Hematopoietic multipotent progenitor cell treated with erythropoietin and hydrocortisone succinate and interleukin-3 and kit ligand, for 4 days (in vitro differentiated cells): ENCODE data around the gene ADIPOR2.

Experiments
- DNase-seq: peaks from one replicate; pipeline ENCODE4 v3.0.0-alpha.2; 2015

ADIPOR2 gene, protein sequence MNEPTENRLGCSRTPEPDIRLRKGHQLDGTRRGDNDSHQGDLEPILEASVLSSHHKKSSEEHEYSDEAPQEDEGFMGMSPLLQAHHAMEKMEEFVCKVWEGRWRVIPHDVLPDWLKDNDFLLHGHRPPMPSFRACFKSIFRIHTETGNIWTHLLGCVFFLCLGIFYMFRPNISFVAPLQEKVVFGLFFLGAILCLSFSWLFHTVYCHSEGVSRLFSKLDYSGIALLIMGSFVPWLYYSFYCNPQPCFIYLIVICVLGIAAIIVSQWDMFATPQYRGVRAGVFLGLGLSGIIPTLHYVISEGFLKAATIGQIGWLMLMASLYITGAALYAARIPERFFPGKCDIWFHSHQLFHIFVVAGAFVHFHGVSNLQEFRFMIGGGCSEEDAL

DNA sequence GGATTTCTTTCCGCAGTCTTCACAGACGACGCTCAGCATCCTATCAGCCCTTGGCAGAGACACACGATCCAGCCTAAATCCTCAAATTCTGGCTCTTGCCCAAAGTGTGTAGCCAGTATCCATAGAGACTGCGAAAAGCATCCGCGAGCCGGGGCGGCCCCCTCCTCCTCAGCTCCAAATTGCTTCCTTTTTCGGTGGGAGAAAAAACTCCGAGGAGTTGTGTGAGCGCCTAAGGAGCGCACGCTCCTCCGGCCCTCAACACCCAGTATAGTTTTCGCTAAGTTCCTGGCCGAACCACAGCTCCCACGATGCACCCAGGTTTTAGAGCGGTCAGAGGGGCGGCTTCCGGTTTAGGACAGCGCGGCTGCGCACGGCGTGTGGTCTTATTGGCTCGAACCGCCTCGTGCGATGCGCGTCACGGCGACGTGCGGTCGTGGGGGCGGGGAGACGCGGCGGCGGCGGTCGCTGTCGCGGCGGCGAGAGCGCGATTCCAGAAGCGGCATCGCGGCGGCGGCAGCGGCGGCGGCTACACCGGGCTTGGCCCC, at the start of gene ADIPOR2:
ADIPOR2 (plus strand) TSS at position 493 of the 545 bp plus-strand sequence. CDS start 63,274 bp downstream, outside the sequence.
- DNase-seq, result peak; percentile 99

DNA sequence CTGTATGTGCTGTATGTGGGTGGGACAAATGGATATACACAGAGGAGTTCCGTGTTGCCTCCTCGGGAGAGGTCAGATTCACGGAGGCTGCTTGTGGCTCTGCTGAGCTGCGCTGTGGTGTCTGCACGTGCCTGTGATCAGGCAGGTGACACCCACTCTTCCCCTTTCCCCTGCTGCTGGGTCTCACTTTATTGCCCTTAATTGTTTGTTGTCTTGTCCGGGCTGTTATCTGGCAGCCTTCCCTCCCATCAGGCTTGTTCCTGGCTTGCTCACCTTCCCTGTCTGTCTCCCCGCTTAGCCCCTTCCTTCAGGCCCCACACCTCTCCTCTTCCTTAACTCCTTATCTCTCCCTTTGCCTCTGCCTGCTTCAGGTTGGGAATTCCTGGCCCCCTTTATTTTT, 48.4 kb upstream of the ADIPOR2 start:
- DNase-seq, result no peak

DNA sequence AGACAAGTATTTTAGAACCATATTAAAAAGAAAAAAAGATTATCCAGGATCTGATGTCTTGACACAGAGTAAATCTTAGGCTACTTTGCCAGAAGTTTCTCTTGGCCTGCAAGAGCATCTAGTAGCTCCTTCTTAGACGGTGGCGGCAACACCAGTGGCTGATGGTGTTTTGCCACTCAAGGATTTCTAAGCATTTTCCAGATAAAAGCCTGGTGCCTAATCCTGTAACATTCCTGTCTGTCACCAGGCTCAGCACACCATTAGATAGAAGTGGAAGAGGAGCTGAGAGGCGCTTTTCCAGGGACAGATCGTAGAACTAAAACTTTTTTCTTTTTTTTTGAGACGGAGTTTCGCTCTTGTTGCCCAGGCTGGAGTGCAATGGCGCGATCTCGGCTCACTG, 47.8 kb upstream of the ADIPOR2 start:
- no peak for DNase-seq

DNA sequence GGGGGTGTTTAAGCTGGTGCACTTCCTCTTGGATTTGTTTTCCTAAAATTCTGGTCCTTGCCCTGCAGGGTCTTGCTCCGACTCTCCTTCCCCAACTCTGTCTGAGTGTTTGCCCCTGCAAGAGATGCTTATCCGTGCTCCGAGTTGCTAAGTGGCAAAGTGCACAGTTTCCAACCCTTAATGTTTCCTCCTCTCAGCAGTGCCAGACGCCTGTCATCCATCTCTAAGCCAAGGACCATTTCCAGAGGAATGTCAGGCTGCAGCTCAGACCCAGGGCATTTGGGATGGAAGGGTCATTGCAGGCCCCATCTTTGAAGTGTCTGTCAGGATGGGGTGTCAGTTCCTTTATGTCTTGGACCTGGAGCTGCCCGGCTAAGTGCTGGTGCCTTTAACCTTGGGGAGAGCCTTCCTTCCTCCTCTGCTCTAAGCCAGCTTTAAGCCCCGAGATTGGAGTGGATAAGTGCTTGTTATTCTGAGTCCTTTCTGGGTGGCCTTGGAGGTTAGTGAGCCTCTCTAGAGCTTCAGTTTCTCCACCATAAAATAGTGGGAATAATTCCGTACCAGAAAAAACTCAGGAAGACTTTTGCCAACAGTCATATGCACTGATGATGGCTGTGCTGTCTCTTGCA, 46.9 kb upstream of the ADIPOR2 start:
- DNase-seq, result no peak

DNA sequence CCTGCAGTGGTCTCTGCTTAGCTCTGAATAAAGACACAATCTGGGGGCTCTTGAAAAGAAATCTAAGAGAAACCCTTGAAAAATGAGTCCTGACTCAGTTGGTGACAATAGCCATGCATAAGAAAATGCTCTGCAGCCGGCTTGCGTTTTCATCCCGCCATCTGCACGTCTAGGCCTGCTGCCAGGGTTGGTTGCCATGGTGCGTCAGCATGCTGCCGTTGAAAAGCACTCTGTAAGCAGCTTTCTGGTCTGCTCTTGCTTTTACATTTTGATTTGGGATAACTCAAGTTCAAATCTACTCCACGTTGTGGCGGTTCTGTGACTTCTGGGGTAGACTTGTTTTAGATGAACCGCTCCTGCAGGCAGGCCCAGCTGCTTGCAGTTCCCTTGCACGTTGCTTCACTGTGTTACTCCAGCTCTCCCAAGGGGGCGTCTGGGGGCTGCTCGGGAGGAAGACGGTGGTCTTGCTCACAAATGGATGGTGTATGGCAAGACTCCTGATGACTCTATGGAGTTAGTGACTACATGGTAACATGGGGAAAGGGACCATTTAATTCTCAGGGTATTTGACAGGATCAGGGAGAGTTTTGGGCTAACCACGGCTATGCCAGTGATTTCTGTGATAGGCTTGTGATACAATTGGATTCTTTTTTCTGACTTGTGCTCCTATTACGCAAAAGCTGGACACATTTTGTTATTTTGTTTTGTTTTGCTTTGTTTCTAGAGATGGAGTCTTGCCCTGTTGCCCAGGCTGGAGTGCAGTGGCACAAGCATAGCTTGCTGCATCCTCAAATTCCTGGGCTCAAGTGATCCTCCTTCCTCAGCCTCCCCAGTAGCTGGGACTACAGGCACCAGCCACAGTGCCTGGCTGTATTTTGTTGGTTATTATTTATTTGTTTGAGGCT, 46.1 kb upstream of the ADIPOR2 start:
- peak; percentile 49 for DNase-seq

DNA sequence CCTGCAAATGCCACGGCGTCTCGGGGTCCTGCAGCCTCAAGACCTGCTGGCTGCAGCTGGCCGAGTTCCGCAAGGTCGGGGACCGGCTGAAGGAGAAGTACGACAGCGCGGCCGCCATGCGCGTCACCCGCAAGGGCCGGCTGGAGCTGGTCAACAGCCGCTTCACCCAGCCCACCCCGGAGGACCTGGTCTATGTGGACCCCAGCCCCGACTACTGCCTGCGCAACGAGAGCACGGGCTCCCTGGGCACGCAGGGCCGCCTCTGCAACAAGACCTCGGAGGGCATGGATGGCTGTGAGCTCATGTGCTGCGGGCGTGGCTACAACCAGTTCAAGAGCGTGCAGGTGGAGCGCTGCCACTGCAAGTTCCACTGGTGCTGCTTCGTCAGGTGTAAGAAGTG, 45.1 kb upstream of the ADIPOR2 start:
- no peak for DNase-seq

DNA sequence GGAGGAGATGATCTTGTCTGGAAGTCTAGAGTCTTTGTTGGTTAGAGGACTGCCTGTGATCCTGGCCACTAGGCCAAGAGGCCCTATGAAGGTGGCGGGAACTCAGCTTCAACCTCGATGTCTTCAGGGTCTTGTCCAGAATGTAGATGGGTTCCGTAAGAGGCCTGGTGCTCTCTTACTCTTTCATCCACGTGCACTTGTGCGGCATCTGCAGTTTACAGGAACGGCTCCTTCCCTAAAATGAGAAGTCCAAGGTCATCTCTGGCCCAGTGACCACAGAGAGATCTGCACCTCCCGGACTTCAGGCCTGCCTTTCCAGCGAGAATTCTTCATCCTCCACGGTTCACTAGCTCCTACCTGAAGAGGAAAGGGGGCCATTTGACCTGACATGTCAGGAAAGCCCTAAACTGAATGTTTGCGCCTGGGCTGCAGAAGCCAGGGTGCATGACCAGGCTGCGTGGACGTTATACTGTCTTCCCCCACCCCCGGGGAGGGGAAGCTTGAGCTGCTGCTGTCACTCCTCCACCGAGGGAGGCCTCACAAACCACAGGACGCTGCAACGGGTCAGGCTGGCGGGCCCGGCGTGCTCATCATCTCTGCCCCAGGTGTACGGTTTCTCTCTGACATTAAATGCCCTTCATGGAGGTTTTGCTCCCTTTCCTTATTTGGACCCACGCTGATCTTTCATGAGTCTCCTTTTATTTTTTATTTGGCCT, 44.1 kb upstream of the ADIPOR2 start:
- peak; percentile 47 for DNase-seq

DNA sequence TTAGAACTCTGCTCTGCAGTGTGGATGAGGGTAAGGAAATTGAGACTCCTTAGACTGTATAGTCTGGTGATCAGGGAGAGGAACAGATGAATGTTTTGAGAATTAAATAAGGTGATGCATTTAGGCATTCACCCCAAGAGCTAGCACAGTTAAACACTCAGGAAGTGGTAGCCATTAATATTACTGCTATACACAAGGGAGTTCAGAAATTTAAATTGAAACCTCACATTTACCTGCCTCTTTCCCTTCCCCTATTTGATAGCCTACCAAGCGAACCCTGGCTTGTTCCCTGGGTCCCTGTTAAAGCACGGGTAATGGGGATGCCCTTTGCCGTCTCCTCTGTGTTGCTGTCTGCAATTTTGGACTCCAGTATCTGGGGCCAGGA, 43.6 kb upstream of the ADIPOR2 start:
- no peak for DNase-seq

DNA sequence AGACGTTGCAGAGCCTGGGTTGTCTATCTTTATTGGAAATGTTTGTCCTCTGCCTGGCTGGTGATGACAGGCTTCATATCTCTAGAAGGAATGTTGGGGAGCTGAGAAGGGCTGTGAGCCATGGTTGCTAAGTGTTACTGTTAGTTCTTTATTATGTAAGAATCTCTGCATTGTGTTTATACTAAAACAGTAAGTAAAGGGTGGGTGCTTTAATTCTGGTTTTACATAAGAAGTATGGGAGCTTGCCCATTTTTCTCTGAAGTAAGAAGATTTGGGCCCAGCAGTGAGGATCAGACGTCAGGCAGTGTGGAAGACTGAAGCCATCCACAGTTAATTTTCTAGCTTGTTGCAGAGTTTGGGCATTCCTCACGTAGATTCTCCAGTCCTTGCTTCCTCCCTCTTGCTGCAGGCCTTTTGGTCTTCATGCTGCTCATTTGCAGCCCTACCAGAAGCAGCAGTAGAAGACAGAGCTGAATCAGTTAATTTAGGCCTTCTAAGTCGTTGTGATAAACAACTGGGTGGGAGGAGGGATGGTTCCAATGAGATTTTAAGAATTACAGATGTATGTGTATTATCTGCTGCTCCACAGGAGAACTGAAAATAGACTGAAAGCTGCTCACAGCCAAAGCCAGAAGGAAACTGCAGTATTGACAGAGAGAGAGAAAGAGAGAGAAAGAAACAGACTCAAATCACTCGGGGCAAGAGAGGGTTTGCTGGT, 40.5 kb upstream of the ADIPOR2 start:
- DNase-seq, result peak; percentile 55

DNA sequence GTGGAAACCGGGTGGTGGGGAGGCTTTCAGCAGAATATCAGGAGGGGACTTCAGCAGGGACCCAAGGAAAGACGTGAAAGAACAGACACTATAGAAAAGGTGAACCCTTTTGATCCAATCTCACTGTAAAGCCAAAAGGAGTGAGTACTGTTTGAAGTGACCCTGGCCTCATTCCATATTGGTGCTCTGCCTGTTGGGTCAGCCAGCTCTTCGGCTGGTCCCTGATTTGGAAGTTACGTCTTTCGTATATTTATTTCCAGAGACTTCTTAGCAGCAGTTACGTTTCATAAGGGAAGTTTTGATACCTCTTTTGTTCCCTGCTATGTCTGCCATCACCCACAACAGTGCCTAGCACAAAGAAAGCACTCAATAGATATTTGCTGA, 39.9 kb upstream of the ADIPOR2 start:
- no peak for DNase-seq

DNA sequence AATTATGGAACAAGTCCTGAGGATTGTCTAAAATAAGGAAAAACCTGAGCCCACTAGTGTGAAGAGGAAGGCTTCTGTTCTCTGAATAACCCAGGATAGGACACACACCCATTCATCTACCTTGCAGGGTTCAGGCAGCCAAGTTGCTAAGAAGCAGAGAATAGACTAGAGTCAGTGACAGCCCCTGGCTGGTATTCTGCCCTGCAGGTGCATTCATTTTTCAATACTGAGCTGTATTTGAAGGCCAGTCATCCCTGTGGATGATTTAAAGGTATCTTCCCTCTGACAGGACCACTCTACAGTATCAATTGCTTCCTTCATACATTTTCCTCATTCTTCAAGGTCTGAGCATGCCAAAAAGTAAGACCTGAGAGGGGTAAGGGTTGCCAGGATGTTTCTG, 38.9 kb upstream of the ADIPOR2 start:
- no peak for DNase-seq

DNA sequence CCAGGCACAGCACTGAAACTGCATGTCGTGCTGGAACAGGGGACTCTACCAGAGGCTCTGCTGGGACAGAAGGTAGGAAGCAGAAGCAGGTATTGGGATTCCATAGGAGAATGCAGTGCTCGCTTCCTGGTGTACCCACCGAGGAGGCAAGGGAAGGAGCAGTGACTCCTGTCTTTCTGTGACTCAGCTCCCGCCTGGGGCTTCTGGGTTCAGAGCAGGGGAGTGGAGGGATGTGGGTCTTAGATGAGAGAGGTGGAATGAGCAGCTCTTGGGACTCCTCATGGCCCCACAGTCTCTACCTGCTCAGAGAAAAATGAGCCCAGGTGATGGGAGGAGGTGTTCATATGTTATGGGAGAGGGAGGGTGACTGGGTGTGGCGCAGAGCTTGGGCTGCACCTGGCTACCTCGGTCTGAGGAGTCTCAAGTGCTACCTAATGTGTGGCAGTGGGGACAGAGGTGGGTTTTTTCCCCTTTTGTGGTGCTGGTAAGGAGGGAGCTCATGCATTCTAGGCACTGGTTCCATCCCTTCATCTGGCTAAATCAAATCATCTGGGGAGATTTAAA, 35.6 kb upstream of the ADIPOR2 start:
- no peak for DNase-seq

DNA sequence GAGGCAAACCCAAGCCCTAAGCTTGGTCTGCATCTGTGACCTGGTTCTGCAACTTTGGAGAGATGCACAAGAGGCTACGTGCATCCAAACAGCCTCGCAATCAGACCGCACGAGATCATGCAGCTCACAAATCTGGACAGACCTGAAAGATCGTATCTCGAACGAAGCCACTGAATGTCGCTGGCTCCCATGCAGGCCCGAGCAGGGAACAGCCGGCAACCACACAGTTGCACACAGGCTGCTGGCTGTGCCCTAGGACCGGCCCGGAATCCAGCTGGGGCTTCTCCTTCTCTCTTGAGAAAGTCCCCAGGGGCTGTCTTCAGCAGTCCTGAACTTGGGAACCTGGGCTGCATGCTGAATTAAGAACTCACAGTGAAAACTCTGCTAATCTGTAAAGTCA, 34.0 kb upstream of the ADIPOR2 start:
- no peak for DNase-seq

DNA sequence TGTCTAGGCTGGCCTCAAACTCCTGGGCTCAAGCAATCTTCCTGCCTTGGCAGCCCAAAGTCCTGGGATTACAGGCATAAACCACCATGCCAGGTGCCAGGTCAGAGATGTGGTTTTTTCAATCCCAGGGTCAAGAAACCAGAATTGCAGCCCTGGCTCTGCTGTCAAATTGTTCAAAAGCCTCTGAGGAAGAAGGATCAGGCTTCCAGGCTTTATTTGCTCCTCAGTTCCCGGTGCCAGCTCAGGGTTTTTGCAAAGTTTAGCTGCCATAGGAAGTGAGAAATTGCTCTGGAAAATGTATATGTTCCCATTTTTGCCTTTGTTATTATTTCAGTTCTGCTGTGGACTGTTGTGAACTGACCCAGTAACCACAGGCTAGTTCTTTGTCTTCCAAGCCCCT, 33.2 kb upstream of the ADIPOR2 start:
- no peak for DNase-seq

DNA sequence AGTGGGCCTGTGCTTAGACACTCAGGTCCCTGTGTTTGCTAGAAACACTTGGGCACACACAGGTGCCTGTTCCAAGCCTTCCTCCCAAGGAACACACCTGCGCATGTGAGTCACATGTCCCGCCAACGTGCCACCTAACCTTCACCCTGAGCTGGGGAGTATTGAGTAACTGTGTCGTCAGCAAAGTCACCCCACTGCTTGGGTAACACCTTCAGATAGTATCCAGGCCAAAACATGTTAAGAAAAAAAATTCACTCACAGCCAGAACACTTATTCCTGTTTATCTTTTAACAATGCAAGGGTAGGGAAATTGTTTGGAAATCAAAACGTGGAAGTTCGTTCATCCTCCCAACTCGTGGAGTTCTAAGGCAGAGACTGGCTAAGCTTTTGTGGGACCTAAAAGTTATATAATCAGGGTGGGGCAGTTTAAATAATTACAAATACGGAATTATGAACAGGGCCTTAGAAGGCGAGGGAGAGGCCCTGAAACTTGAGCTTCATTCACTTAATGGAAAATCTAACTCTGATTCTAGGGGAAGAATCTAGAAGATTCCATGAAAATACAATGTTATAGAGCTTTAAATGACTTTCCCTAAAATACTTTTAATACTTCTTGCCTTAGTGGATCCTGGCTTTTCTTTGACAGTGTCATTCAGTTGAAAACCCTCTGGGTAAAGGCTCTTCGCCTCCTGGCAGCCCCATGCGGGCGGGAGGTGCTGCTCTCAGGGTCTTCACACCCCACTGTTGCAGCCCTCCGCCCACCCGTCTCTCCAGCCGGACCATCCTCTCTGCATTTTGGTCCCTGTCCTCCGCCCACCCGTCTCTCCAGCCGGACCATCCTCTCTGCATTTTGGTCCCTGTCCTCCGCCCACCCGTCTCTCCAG, 30.3 kb upstream of the ADIPOR2 start:
- DNase-seq, result peak; percentile 56

DNA sequence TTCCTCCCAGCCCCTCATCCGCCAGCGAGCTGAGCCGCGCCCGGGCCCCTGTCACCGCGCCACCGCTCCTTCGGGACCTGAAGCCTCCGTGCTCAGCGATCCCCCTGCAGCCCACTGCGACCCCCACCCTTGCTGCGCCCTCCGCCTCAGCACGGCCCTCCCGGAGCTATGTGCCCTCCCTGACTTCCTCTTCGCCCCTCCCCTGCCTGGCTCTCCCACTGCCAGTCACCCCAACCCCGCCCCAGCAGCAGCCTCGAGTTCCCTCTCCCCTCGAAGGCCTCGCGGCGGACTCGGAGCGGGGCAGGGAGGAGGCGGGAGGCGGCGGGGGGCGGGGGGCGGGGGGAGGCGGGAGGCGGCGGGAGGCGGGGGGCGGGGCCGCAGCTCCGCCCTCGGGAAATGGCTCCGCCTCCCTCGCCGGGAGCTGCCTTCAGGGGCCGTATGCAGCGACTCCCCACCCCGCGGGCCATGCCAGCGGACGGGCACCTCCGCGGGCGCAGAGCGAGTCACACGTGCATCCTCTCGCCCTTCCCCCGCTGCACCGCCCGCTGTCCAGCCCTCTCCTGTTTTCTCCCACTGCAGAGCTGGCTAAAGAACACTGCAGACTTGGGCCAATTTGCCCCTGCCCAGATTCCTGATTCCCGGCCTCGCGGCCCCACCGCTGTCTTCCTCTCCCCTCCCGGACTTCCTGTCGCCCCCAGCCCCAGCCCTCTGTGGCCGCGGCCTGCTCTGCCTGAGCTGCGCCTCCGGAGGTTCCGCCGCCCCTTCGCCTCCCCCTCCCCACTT, 29.1 kb upstream of the ADIPOR2 start:
- DNase-seq, result peak; percentile 99

DNA sequence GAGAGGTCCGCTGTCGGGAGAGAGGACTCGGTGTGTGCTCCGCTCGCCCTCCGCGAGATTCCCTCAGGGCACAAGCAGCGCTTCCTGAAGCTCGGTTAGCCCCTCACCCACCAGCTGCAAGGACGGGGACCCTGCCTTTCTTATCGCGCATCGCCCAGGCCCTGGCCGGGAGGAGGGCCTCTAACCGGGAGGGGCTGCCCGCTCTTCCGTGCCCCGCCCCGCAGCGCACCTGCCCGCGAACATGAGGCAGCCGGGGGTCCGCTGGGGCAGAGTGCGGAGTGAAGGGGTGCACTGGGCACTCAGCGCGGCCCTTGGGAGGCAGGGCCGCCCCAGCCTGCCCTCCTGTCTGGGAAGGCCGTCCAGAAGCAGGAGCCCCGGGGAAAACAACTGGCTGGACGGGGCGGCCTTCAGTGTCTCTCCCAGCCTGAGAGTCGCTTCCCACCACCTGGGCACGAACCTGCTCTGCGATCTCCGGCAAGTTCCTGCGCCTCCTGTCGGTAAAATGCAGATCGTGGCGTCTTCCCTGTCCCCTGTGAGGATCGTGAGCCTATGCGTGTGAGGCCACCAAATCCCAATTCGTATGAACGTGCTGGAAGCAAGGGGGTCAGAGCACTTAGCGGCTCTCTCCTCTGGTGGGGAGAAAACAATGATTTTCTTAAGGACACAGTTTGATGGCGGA, 28.0 kb upstream of the ADIPOR2 start:
- peak; percentile 59 for DNase-seq

DNA sequence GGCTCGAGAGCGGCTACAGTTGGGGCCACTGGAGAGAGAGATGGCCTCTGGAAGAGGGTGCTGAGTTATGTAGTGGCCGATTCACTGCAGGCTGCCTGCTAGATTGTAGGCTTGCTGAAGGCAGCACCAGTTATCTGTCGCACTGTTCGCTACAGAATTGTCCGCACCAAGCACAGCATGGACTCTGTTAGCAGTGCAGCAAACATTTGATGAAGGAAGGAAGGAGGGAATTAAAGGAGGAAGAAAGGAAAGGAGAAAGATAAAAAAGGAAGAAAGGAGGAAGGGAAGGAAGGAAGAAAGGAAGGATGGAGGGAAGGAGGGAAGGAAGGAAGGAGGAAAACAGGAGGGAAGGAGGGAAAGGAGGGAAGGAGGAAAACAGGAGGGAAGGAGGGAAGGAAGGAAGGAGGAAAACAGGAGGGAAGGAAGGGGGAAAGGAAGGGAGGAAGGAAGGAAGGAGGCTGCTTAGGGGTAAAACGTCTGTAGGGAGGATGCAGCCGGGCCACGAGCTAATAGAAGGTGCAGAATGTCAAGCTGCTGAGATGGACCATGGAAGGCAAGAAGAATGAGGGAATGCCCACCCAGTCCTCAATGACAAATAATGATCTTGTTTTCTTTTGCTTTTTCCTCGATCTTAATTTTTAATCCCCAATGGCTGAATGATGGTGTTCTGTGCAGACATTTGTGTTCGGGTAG, 27.3 kb upstream of the ADIPOR2 start:
- no peak for DNase-seq
